GM21526 (cell line): ENCODE data around the gene C10orf53.
"Not testable (repeated sequence)": the region's sequence is repeated elsewhere in the genome, so short reads cannot be mapped to it uniquely, and the experiment has no call there.

Experiments
- ATAC-seq: cut with Tn5 transposase; IDR thresholded peaks from one replicate; pipeline ENCODE4 v1.9.1; 2021; ENCODE audit warnings: moderate library complexity; ENCODE audit not compliant: unreplicated experiment, low FRiP score

C10orf53 gene

GRCh38 chr10:49652421-49653272 lies 26.8 kb upstream of the C10orf53 start:
- no peak for ATAC-seq

GRCh38 chr10:49653273-49653929 lies 26.1 kb upstream of the C10orf53 start:
- no peak for ATAC-seq

- ATAC-seq: no peak
These were observed 25.3 kb upstream of the C10orf53 start for GRCh38 chr10:49654036-49654693.

GRCh38 chr10:49655099-49655498 lies 24.4 kb upstream of the C10orf53 start:
- no peak for ATAC-seq

- ATAC-seq: no peak
These were observed 22.5 kb upstream of the C10orf53 start for GRCh38 chr10:49656845-49657493.

- no peak for ATAC-seq
These were observed 21.8 kb upstream of the C10orf53 start for GRCh38 chr10:49657606-49658005.

GRCh38 chr10:49661140-49661856 lies 18.2 kb upstream of the C10orf53 start:
- no peak for ATAC-seq

- no peak for ATAC-seq
These were observed 17.2 kb upstream of the C10orf53 start for GRCh38 chr10:49662169-49662830.

- no peak for ATAC-seq
These were observed 15.9 kb upstream of the C10orf53 start for GRCh38 chr10:49663596-49663995.

- no peak for ATAC-seq
These were observed 15.2 kb upstream of the C10orf53 start for GRCh38 chr10:49664006-49664841.

- ATAC-seq: no peak
These were observed 14.6 kb upstream of the C10orf53 start for GRCh38 chr10:49664842-49665355.

- no peak for ATAC-seq
These were observed 13.3 kb upstream of the C10orf53 start for GRCh38 chr10:49666054-49666615.

GRCh38 chr10:49666685-49667084 lies 12.8 kb upstream of the C10orf53 start:
- ATAC-seq: no peak

GRCh38 chr10:49667991-49668390 lies 11.5 kb upstream of the C10orf53 start:
- no peak for ATAC-seq

- no peak for ATAC-seq
These were observed 10.8 kb upstream of the C10orf53 start for GRCh38 chr10:49668684-49669083.

GRCh38 chr10:49678827-49679479 lies 498 bp upstream of the C10orf53 start:
- ATAC-seq: no peak

- ATAC-seq: not testable (repeated sequence)
These were observed 3.0 kb downstream of the C10orf53 start for GRCh38 chr10:49682449-49682848.

GRCh38 chr10:49682879-49683278 lies 3.4 kb downstream of the C10orf53 start:
- no peak for ATAC-seq
